Upper lobe of right lung (tissue), 1 donor: ENCODE results near the gene ACTMAP. TPM values are rescaled to one million over a fixed set of nuclear protein-coding genes. Genes with fewer than 3 reads are reported as not detected.

ENCODE experiments used
- ATAC-seq: fragments of 200-7000 bp; cut with Tn5 transposase; one replicate; pipeline ENCODE4 v1.9.1; 2020; ENCODE audit warnings: mild to moderate bottlenecking, moderate library complexity
- DNase-seq: peaks from one replicate; pipeline ENCODE4 v3.0.0-alpha.2; 2020
- H3K27ac ChIP-seq: fragments of 200-600 bp; one replicate; pipeline ENCODE4 v1.8.0; 2022
- H3K27me3 ChIP-seq: fragments of 200-600 bp; one replicate; pipeline ENCODE4 v1.8.0; 2022; ENCODE audit warnings: mild to moderate bottlenecking
- H3K36me3 ChIP-seq: fragments of 200-600 bp; one replicate; pipeline ENCODE4 v1.8.0; 2022
- H3K4me1 ChIP-seq: fragments of 200-600 bp; one replicate; pipeline ENCODE4 v1.8.0; 2022
- H3K4me3 ChIP-seq: fragments of 200-600 bp; one replicate; pipeline ENCODE4 v1.8.0; 2022; ENCODE audit warnings: mild to moderate bottlenecking
- H3K9me3 ChIP-seq: fragments of 200-600 bp; one replicate; pipeline ENCODE4 v1.8.0; 2022
- intact Hi-C: fragments of 100-400 bp; cut with DNase I; formaldehyde crosslinking; loops from one replicate; pipeline ENCODE4 v1.11.0; 2022
- total RNA-seq: library from RNA; stranded (reverse); fragmentation: NEBNext Ultra II Directional; extraction: Animal tissue kit (Norgen Biotek cat#: 25700); gene quantifications from one replicate; pipeline ENCODE4 v1.2.1, GENCODE V29; 2021
- TF ChIP-seq, protein P1 (sequence below): fragments of 200-600 bp; IDR thresholded peaks from one replicate; pipeline ENCODE4 v1.8.0; 2022; ENCODE audit warnings: antibody characterized with exemption
- donor health status: DM: no; HTN: yes; CAD: no; lungs with severe emphysema.

The ACTMAP gene
- total RNA-seq, 1 donor from 2014 or later = 18.5 TPM

DNA sequence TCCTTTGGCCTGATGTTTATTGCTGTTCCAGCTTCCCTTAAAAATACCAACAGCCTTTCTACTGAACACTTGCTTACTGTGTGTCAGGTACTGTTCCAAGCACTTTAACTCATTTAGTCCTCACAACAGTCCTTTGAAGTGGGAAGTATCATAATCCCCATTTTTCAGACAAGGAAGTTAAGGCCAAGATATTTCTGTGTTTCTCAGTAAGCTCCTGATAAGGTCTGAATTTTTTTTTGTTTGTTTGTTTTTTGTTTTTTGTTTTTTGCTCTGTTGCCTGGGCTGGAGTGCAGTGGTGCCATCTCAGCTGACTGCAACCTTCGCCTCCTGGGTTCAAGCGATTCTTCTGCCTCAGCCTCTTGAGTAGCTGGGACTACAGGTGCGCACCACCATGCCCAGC lies 8.2 kb upstream of the ACTMAP start:
- H3K9me3 ChIP-seq = no peaks in the 10 kb centered on the region
- H3K36me3 ChIP-seq = peaks cover 83% of the 10 kb centered on the region
- H3K27ac ChIP-seq = peak overlapping the region; percentile 6
- no peak for DNase-seq
- ATAC-seq = no peak
- H3K4me3 ChIP-seq = no peak overlapping the region
- intact Hi-C loops = no loop called here
- H3K4me1 ChIP-seq = peaks cover 33% of the 10 kb centered on the region
- TF ChIP-seq, protein P1, sequence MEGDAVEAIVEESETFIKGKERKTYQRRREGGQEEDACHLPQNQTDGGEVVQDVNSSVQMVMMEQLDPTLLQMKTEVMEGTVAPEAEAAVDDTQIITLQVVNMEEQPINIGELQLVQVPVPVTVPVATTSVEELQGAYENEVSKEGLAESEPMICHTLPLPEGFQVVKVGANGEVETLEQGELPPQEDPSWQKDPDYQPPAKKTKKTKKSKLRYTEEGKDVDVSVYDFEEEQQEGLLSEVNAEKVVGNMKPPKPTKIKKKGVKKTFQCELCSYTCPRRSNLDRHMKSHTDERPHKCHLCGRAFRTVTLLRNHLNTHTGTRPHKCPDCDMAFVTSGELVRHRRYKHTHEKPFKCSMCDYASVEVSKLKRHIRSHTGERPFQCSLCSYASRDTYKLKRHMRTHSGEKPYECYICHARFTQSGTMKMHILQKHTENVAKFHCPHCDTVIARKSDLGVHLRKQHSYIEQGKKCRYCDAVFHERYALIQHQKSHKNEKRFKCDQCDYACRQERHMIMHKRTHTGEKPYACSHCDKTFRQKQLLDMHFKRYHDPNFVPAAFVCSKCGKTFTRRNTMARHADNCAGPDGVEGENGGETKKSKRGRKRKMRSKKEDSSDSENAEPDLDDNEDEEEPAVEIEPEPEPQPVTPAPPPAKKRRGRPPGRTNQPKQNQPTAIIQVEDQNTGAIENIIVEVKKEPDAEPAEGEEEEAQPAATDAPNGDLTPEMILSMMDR = no peak
- H3K27me3 ChIP-seq = no peaks in the 10 kb centered on the region

DNA sequence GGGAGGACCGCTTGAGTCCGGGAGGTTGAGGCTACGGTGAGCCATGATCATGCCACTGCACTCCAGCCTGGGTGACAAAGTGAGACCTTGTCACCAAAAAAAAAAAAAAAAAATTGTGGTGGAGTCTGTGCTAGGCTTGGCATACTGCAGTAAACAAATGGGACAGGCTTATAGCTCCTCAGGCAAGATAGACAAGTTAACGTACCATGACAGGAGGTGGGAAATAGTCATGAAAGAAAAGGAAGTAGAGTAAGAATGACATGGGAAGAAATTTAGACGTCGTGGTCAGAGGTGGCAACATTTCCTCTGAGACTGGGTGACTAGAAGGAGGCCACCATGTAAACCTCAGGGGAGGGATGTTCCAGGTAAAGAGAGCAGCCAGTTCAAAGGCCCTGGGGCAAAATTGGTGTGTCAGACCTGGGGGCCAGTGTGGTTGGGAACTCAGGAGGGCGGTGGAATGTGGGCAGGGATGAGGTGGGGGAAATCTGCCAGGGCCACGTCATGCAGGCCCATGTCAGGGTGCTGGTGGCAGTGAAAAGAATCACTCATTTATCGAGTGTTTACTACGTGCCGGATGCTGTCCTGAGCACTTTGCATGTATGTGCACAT lies 6.3 kb upstream of the ACTMAP start:
- H3K4me3 ChIP-seq = no peak overlapping the region
- H3K36me3 ChIP-seq = peaks cover 64% of the 10 kb centered on the region
- intact Hi-C loops = no loop called here
- peak; percentile 34 for ATAC-seq
- DNase-seq = no peak
- TF ChIP-seq, protein P1 = no peak
- no peak overlapping the region for H3K27ac ChIP-seq
- H3K4me1 ChIP-seq = peaks cover 46% of the 10 kb centered on the region
- H3K9me3 ChIP-seq = no peaks in the 10 kb centered on the region
- no peaks in the 10 kb centered on the region for H3K27me3 ChIP-seq

GRCh38 chr19:40755791-40756190 lies 5.5 kb upstream of the ACTMAP start:
- intact Hi-C loops = no loop called here
- no peak for ATAC-seq
- H3K27ac ChIP-seq = no peak overlapping the region
- peaks cover 46% of the 10 kb centered on the region for H3K4me1 ChIP-seq
- no peak overlapping the region for H3K4me3 ChIP-seq
- no peaks in the 10 kb centered on the region for H3K27me3 ChIP-seq
- no peak for DNase-seq
- no peaks in the 10 kb centered on the region for H3K9me3 ChIP-seq
- TF ChIP-seq, protein P1 = no peak
- peaks cover 56% of the 10 kb centered on the region for H3K36me3 ChIP-seq

DNA sequence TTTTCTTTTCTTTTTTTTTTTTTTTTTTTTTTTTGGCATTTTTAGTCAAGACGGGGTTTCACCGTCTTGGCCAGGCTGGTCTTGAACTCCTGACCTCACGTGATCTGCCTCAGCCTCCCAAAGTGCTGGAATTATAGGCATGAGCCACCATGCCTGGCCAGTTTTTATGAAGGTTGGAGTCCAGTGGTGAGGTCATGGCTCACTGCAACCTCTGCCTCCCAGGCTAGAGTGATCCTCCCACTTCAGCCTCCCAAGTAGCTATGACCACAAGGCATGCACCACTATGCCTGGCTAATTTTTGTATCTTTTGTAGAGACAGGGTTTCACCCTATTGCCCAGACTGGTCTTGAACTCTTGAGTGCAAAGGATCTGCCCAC lies 5.0 kb upstream of the ACTMAP start:
- Histone ChIP-seq H3K36me3 (peaks cover 50% of the 10 kb centered on the region), H3K4me1 (peaks cover 46% of the 10 kb centered on the region), H3K27me3 (no peaks in the 10 kb centered on the region), H3K9me3 (no peaks in the 10 kb centered on the region), H3K4me3 (no peak overlapping the region), H3K27ac (no peak overlapping the region)
- intact Hi-C loops = no loop called here
- TF ChIP-seq, protein P1 = no peak
- no peak for DNase-seq
- no peak for ATAC-seq

- ATAC-seq (no peak), DNase-seq (no peak)
- Histone ChIP-seq H3K36me3 (peaks cover 45% of the 10 kb centered on the region), H3K4me3 (peak overlapping the region; percentile 32), H3K27ac (peak overlapping the region; percentile 65), H3K27me3 (no peaks in the 10 kb centered on the region), H3K9me3 (no peaks in the 10 kb centered on the region), H3K4me1 (peaks cover 48% of the 10 kb centered on the region)
- TF ChIP-seq, protein P1 = no peak
- intact Hi-C loops = no loop called here
These were observed 4.5 kb upstream of the ACTMAP start for GRCh38 chr19:40754611-40755247.
